Naive thymus-derived CD4-positive, alpha-beta T cell (primary cell): ENCODE results near the gene NOVA2. TPM values are rescaled to one million over a fixed set of nuclear protein-coding genes. Genes with fewer than 3 reads are reported as not detected.

ENCODE experiments used
- ATAC-seq: fragments of 150-1000 bp; cut with Tn5 transposase; 2 replicates; pipeline ENCODE4 v1.10.0; 2021; ENCODE audit warnings: mild to moderate bottlenecking, moderate library complexity
- CTCF ChIA-PET: fragments of 350-600 bp; sonication (Branson Sonifier 250); formaldehyde crosslinking; loops from one replicate; lab custom pipeline; 2021; ENCODE audit warnings: antibody characterized with exemption; lab: Charles Lee
- POLR2A ChIA-PET: fragments of 350-600 bp; sonication (Branson Sonifier 250); formaldehyde crosslinking; loops from one replicate; lab custom pipeline; 2021; ENCODE audit warnings: antibody characterized with exemption, inconsistent platforms; lab: Charles Lee
- DNase-seq, 9 donors: peaks; one replicate each; pipeline versions ENCODE4 v3.0.0 to v3.0.0-alpha.2; 2020 to 2022; ENCODE audit warnings: mixed read lengths in 1 of 9
- H3K27ac ChIP-seq: one replicate; pipeline ENCODE4 v1.7.0; 2013; ENCODE audit warnings: mild to moderate bottlenecking, low read depth, low read length, moderate library complexity
- H3K27me3 ChIP-seq, 2 donors: one replicate each; pipeline ENCODE4 v1.7.0; 2013; ENCODE audit warnings: low read length in 2 of 2, mild to moderate bottlenecking in 2 of 2, moderate library complexity in 2 of 2; ENCODE audit not compliant: control insufficient read depth in 2 of 2, insufficient read depth in 2 of 2
- H3K36me3 ChIP-seq, 3 experiments: 1 replicate in 2 of 3; 2 replicates in 1 of 3; pipeline ENCODE4 v1.7.0; 2013; ENCODE audit warnings: low read length in 3 of 3, mild to moderate bottlenecking in 3 of 3, moderate library complexity in 1 of 3; ENCODE audit not compliant: insufficient read depth in 3 of 3, control insufficient read depth in 2 of 3
- H3K4me1 ChIP-seq, 2 donors: one replicate each; pipeline ENCODE4 v1.7.0; 2013; ENCODE audit warnings: low read length in 2 of 2, mild to moderate bottlenecking in 2 of 2, moderate library complexity in 1 of 2; ENCODE audit not compliant: control insufficient read depth in 2 of 2, insufficient read depth in 2 of 2
- H3K4me3 ChIP-seq: 2 replicates; pipeline ENCODE4 v1.7.0; 2013; ENCODE audit warnings: mild to moderate bottlenecking, low read length
- H3K9me3 ChIP-seq, 3 experiments: 1 replicate in 2 of 3; 2 replicates in 1 of 3; pipeline ENCODE4 v1.7.0; 2013; ENCODE audit warnings: low read length in 3 of 3; ENCODE audit not compliant: control insufficient read depth in 2 of 3
- H3K27ac Mint-ChIP-seq, 9 donors: one replicate each; pipeline ENCODE4 v1.8.0; 2020 to 2022; ENCODE audit warnings: mixed read lengths in 9 of 9, mild to moderate bottlenecking in 8 of 9, moderate library complexity in 5 of 9, inconsistent platforms in 2 of 9
- H3K27me3 Mint-ChIP-seq, 5 donors: one replicate each; pipeline ENCODE4 v1.8.0; 2021 to 2022; ENCODE audit warnings: mixed read lengths in 5 of 5, mild to moderate bottlenecking in 1 of 5
- H3K36me3 Mint-ChIP-seq, 5 donors: one replicate each; pipeline ENCODE4 v1.8.0; 2020 to 2022; ENCODE audit warnings: mixed read lengths in 5 of 5, mild to moderate bottlenecking in 3 of 5, inconsistent platforms in 1 of 5
- H3K4me1 Mint-ChIP-seq, 7 donors: one replicate each; pipeline ENCODE4 v1.8.0; 2020 to 2022; ENCODE audit warnings: mixed read lengths in 7 of 7, mild to moderate bottlenecking in 3 of 7, inconsistent platforms in 1 of 7
- H3K4me3 Mint-ChIP-seq, 10 donors: one replicate each; pipeline ENCODE4 v1.8.0; 2020 to 2022; ENCODE audit warnings: mild to moderate bottlenecking in 10 of 10, mixed read lengths in 10 of 10, moderate library complexity in 6 of 10, inconsistent platforms in 2 of 10
- H3K9me3 Mint-ChIP-seq, 11 donors: one replicate each; pipeline ENCODE4 v1.8.0; 2020 to 2022; ENCODE audit warnings: mixed read lengths in 11 of 11, mild to moderate bottlenecking in 4 of 11, inconsistent platforms in 1 of 11, moderate library complexity in 1 of 11
- intact Hi-C, 2 donors: fragments of 100-400 bp; cut with micrococcal nuclease; formaldehyde crosslinking; loops; one replicate each; pipeline ENCODE4 v1.15.1; 2023
- polyA plus RNA-seq, 2 donors: library from polyadenylated mRNA; unstranded; fragments of 300-500 nt; fragmentation: Illumina TruSeq; gene quantifications; one replicate each; pipeline ENCODE4 v1.2.3, GENCODE V29; 2021
- total RNA-seq, 6 experiments: library from RNA in 5 of 6; stranded (reverse) in 5 of 6; gene quantifications; 1 replicate in 5 of 6; 2 replicates in 1 of 6; pipeline ENCODE4 v1.2.3 and lab custom pipeline; 2021 to 2026

The NOVA2 gene
- under 1 TPM in 1 of 5 experiments, not detected in 4; 0.19 TPM for total RNA-seq
- not detected for polyA plus RNA-seq
- not detected for total RNA-seq (lab: John Stamatoyannopoulos, UW)

DNA sequence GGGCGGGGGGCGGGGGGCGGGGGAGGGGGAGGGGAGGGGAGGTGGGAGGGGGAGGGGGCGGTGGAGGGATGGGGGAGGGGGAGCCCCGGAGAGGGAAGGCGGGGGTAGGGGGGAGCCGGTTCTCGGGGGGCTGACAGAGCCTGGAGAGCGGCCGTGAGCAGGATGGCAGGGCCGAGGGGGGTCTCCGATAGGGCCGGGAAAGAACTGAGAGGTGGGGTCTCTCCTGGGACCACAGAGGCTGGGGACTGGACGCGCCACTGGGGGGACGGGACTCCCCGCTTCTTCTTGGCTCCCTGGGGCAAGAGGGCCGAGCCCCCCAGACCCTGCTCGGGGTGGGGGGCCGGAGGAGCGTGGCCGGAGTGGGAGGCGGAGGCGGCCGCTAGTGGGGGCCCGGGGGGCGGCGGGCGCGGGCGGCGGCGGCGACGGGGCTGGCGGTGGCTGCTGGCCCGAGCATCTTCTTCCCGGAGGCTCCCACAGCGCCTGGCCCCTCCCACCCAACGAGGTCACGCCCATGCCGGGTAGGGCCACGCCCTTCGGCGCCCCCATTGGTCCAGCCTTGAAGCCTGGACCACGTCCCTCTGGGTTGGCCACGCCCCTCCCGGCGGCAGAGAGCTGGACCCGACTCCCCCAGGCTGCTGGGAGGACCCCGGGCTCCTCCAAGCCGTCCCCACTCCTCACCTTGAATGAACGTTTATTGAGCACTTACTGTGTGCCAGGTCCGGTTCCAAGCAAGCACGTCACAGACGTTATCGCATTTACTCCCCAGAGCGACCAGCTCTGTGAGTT lies at the start of gene NOVA2:
TSS of gene NOVA2 (minus strand) at position 313 of the 786 bp plus-strand sequence. CDS start 514 bp downstream, outside the sequence.
- Histone ChIP-seq H3K36me3 (no peaks in the 10 kb centered on the region), H3K27me3 (peaks cover 0 to 11% of the 10 kb centered on the region in 2 donors), H3K4me1 (peaks cover 11 to 12% of the 10 kb centered on the region in 2 donors), H3K9me3 (no peaks in the 10 kb centered on the region), H3K4me3 (no peak within 1 kb of the TSS), H3K27ac (no peak within 1 kb of the TSS)
- intact Hi-C loops: loop anchor here in 1 of 2 donors (2.0 kb wide), 1 partner anchor 21 kb away; the partner anchor contains the start of gene CCDC61
- H3K4me1 Mint-ChIP-seq: peaks cover 18 to 26% (median 21%) of the 10 kb centered on the region in 7 donors
- DNase-seq (peak in 1 of 9 donors; percentile 62), ATAC-seq (peak; percentile 28)
- CTCF ChIA-PET: no interaction called here
- peaks cover 0 to 3% (median 0%) of the 10 kb centered on the region in 11 donors for H3K9me3 Mint-ChIP-seq
- POLR2A ChIA-PET: no interaction called here
- peaks cover 66 to 81% (median 77%) of the 10 kb centered on the region in 5 donors for H3K27me3 Mint-ChIP-seq
- H3K27ac Mint-ChIP-seq: peak within 1 kb of the TSS in 1 of 9 donors; percentile 89
- H3K4me3 Mint-ChIP-seq: peak within 1 kb of the TSS in 9 of 10 donors; percentile 42 to 80 (median 62)
- H3K36me3 Mint-ChIP-seq: peaks cover 0 to 9% (median 2%) of the 10 kb centered on the region in 5 donors

DNA sequence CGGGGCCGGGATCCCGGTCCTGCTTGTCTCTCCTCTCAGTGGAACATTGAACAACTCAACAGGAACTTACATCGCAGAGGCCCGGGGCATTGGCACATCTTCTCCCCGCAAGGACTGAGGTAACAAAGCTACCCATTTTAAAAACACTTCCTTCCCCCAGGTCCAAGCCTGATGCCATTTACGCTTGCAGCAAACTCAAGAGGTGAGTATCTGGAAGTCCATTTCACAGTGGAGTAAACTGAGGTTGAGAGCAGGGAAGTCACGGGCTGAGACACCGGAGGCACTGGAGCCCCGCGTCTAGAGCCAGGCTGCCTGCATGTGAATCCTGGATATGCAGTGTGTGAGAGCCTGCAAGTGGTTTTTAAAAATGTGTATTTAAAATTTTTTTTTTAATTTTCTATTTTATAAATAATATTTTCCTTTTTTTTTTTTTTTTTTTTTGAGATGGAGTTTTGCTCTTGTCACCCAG lies 49.7 kb upstream of the NOVA2 start:
- CTCF ChIA-PET: interaction anchor here (0.7 kb wide), 1 partner anchor 222 kb away, joined by 3 read pairs; no protein-coding TSS in a partner anchor
- H3K4me1 ChIP-seq: peaks cover 0 to 8% of the 10 kb centered on the region in 2 donors
- Mint-ChIP-seq H3K27ac (no peak overlapping the region), H3K4me1 (peaks cover 12 to 21% (median 18%) of the 10 kb centered on the region in 7 donors), H3K9me3 (peaks cover 0 to 10% (median 3%) of the 10 kb centered on the region in 11 donors), H3K27me3 (peaks cover 11 to 31% (median 25%) of the 10 kb centered on the region in 5 donors), H3K4me3 (no peak overlapping the region), H3K36me3 (peaks cover 0 to 5% (median 0%) of the 10 kb centered on the region in 5 donors)
- H3K27ac ChIP-seq: no peak overlapping the region
- H3K4me3 ChIP-seq: no peak overlapping the region
- DNase-seq (no peak), ATAC-seq (no peak)
- intact Hi-C loops: no loop called here
- no peaks in the 10 kb centered on the region for H3K9me3 ChIP-seq
- H3K36me3 ChIP-seq: no peaks in the 10 kb centered on the region
- POLR2A ChIA-PET: no interaction called here
- H3K27me3 ChIP-seq: no peaks in the 10 kb centered on the region

GRCh38 chr19:46022431-46023310 lies 49.0 kb upstream of the NOVA2 start, which contains the start of gene PGLYRP1:
PGLYRP1 (minus strand) TSS chr19:46023053; CDS start chr19:46023021, 32 bp downstream.
- Histone ChIP-seq H3K4me3 (no peak within 1 kb of the TSS), H3K4me1 (peaks cover 0 to 8% of the 10 kb centered on the region in 2 donors), H3K27me3 (no peaks in the 10 kb centered on the region), H3K36me3 (no peaks in the 10 kb centered on the region), H3K27ac (no peak within 1 kb of the TSS), H3K9me3 (no peaks in the 10 kb centered on the region)
- Mint-ChIP-seq H3K27ac (no peak within 1 kb of the TSS), H3K9me3 (peaks cover 0 to 10% (median 3%) of the 10 kb centered on the region in 11 donors), H3K36me3 (peaks cover 0 to 5% (median 0%) of the 10 kb centered on the region in 5 donors), H3K4me1 (peaks cover 12 to 21% (median 18%) of the 10 kb centered on the region in 7 donors), H3K4me3 (no peak within 1 kb of the TSS), H3K27me3 (peaks cover 11 to 31% (median 25%) of the 10 kb centered on the region in 5 donors)
- DNase-seq (no peak), ATAC-seq (no peak)
- intact Hi-C loops: no loop called here
- ChIA-PET CTCF (interaction anchor here (0.7 kb wide), 1 partner anchor 223 kb away, joined by 3 read pairs; no protein-coding TSS in a partner anchor), POLR2A (interaction anchor here (1.1 kb wide), 1 partner anchor 28 kb away, joined by 3 read pairs; the partner anchor contains the start of gene CCDC61)

GRCh38 chr19:46022061-46022430 lies 48.4 kb upstream of the NOVA2 start:
- ChIA-PET POLR2A (interaction anchor here (1.1 kb wide), 1 partner anchor 27 kb away, joined by 3 read pairs; the partner anchor contains the start of gene CCDC61), CTCF (no interaction called here)
- Histone ChIP-seq H3K9me3 (no peaks in the 10 kb centered on the region), H3K4me3 (no peak overlapping the region), H3K27me3 (no peaks in the 10 kb centered on the region), H3K36me3 (no peaks in the 10 kb centered on the region), H3K27ac (no peak overlapping the region), H3K4me1 (peaks cover 0 to 8% of the 10 kb centered on the region in 2 donors)
- H3K4me1 Mint-ChIP-seq: peaks cover 12 to 21% (median 17%) of the 10 kb centered on the region in 7 donors
- H3K4me3 Mint-ChIP-seq: no peak overlapping the region
- DNase-seq (no peak), ATAC-seq (no peak)
- no peak overlapping the region for H3K27ac Mint-ChIP-seq
- intact Hi-C loops: no loop called here
- peaks cover 11 to 31% (median 25%) of the 10 kb centered on the region in 5 donors for H3K27me3 Mint-ChIP-seq
- peaks cover 0 to 10% (median 3%) of the 10 kb centered on the region in 11 donors for H3K9me3 Mint-ChIP-seq
- H3K36me3 Mint-ChIP-seq: peaks cover 0 to 5% (median 0%) of the 10 kb centered on the region in 5 donors

GRCh38 chr19:46021531-46022041 lies 47.9 kb upstream of the NOVA2 start:
- no peak for ATAC-seq
- intact Hi-C loops: no loop called here
- H3K27ac ChIP-seq: no peak overlapping the region
- peaks cover 12 to 21% (median 17%) of the 10 kb centered on the region in 7 donors for H3K4me1 Mint-ChIP-seq
- ChIA-PET CTCF (interaction anchor here (1.3 kb wide), 1 partner anchor 10 kb away, joined by 3 read pairs; no protein-coding TSS in a partner anchor), POLR2A (interaction anchor here (1.1 kb wide), 1 partner anchor 27 kb away, joined by 3 read pairs; the partner anchor contains the start of gene CCDC61)
- peaks cover 0 to 11% of the 10 kb centered on the region in 2 donors for H3K4me1 ChIP-seq
- DNase-seq: no peak
- H3K9me3 ChIP-seq: no peaks in the 10 kb centered on the region
- no peaks in the 10 kb centered on the region for H3K36me3 ChIP-seq
- H3K4me3 Mint-ChIP-seq: no peak overlapping the region
- peaks cover 11 to 27% (median 22%) of the 10 kb centered on the region in 5 donors for H3K27me3 Mint-ChIP-seq
- no peak overlapping the region for H3K27ac Mint-ChIP-seq
- H3K4me3 ChIP-seq: no peak overlapping the region
- peaks cover 0 to 9% (median 3%) of the 10 kb centered on the region in 11 donors for H3K9me3 Mint-ChIP-seq
- peaks cover 0 to 3% (median 0%) of the 10 kb centered on the region in 5 donors for H3K36me3 Mint-ChIP-seq
- H3K27me3 ChIP-seq: no peaks in the 10 kb centered on the region
